Fibroblast of mammary gland (primary cell): ENCODE results near the gene MSI1.

Experiments used
- DNase-seq: peaks from one replicate; pipeline ENCODE4 v3.0.0-alpha.2; 2010; ENCODE audit warnings: low read depth
- H3K4me3 ChIP-seq: 2 replicates; pipeline ENCODE4 v1.5.1; 2011; ENCODE audit warnings: low read depth, mild to moderate bottlenecking, low read length, moderate library complexity; ENCODE audit not compliant: control insufficient read depth
- TF ChIP-seq, protein P1 (sequence below): conservative IDR thresholded peaks from 2 replicates; pipeline ENCODE4 v1.5.1; 2011; ENCODE audit warnings: low read depth, low read length, inconsistent platforms; ENCODE audit not compliant: control insufficient read depth, insufficient read depth

The MSI1 gene

DNA sequence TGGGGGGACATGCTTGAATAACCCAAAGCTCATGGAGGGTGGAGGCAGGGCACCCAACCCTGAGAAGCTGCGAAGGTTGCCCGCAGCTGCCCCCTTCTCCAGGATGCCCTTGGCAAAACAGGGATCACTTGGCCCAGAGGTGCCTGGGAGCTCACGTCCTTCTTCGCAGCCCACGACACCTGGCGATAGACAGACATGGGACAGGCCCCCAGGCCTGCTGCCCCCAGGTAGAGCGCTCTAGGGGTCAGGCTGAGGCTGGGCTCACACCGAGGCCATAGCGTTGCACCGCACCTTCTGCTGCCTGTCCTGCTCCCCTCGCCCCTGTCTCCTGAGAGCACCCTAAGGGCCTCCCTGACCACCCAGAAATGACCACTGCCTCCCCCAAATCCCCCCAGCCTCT lies 21.2 kb downstream of the MSI1 start:
- TF ChIP-seq, protein P1, sequence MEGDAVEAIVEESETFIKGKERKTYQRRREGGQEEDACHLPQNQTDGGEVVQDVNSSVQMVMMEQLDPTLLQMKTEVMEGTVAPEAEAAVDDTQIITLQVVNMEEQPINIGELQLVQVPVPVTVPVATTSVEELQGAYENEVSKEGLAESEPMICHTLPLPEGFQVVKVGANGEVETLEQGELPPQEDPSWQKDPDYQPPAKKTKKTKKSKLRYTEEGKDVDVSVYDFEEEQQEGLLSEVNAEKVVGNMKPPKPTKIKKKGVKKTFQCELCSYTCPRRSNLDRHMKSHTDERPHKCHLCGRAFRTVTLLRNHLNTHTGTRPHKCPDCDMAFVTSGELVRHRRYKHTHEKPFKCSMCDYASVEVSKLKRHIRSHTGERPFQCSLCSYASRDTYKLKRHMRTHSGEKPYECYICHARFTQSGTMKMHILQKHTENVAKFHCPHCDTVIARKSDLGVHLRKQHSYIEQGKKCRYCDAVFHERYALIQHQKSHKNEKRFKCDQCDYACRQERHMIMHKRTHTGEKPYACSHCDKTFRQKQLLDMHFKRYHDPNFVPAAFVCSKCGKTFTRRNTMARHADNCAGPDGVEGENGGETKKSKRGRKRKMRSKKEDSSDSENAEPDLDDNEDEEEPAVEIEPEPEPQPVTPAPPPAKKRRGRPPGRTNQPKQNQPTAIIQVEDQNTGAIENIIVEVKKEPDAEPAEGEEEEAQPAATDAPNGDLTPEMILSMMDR, result no peak
- DNase-seq, result no peak
- H3K4me3 ChIP-seq, result no peak overlapping the region

DNA sequence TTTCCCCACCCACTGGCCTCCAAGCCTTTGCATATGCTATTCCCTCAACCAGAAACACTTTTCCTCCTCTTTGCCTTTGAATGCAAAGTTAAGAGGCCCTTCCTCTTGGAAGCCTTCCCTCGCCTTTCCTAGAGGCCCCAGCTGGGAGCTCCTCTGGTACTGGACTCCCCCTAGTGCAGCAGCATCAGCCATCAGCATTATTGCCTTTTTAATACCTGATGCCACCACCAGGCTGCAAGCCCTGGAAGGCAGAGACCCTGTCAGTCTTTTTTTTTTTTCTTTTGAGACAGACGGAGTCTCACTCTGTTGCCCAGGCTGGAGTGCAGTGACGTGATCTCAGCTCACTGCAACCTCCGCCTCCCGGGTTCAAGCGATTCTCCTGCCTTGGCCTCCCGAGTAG lies 22.3 kb downstream of the MSI1 start:
- H3K4me3 ChIP-seq, result no peak overlapping the region
- DNase-seq, result no peak
- TF ChIP-seq, protein P1, result no peak

DNA sequence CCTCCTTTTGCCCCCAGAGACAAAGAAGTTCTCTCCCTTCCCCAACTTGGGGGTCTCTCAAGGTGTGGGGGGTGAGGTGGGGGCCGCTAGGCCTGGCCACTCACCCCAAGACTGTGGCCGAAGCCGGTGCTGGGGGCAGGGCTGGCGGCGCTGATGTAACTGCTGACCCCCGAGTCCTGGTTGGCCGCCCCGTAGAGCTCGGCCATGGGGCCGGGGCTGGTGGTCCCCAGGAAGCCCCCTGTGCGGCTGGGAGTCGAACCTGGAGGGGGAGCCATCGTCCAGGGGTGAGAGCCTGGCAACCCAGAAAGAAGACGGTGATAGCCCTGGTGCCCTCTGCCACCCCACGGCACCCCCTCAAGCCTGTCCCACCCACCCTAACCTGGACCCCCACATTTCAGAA lies 22.9 kb downstream of the MSI1 start:
- no peak for DNase-seq
- no peak overlapping the region for H3K4me3 ChIP-seq
- TF ChIP-seq, protein P1, result no peak

DNA sequence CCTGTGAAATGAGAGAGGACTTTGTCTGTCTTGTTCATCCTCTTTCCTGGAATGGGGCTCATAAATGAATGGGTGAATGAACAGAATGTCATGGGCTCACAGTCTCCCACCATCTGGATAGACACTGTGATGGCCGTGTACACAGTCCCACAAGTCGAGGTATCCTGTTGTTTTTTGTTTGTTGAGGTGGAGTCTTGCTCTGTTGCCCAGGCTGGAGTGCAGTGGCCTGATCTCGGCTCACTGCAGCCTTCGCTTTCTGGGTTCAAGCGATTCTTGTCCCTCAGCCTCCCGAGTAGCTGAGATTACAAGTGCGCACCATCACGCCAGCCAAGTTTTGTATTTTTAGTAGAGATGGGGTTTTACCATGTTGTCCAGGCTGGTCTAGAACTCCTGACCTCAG lies 25.3 kb downstream of the MSI1 start:
- TF ChIP-seq, protein P1, result no peak
- no peak for DNase-seq
- H3K4me3 ChIP-seq, result no peak overlapping the region

DNA sequence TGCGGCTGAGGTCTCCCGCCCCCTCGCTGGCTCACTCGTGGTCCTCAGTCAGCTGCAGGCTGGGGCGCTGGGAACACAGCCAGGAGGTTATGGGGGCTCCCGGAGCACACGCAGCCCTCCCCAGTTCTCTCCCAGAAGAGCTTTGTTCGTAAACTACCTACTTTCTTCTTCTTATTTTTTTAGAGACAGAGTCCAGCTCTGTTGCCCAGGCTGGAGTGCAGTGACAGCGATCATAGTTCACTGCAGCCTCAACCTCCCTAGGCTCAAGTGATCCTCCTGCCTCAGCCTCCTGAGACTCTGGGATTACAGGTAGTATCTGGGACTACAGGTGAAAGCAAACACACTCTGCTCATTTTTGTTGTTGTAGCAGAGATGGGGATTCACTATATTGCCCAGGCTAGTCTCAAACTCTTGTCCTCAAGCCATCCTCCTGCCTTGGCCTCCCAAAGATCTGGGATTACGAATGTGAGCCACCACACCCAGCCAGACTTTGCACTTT lies 25.9 kb downstream of the MSI1 start:
- DNase-seq, result no peak
- H3K4me3 ChIP-seq, result no peak overlapping the region

DNA sequence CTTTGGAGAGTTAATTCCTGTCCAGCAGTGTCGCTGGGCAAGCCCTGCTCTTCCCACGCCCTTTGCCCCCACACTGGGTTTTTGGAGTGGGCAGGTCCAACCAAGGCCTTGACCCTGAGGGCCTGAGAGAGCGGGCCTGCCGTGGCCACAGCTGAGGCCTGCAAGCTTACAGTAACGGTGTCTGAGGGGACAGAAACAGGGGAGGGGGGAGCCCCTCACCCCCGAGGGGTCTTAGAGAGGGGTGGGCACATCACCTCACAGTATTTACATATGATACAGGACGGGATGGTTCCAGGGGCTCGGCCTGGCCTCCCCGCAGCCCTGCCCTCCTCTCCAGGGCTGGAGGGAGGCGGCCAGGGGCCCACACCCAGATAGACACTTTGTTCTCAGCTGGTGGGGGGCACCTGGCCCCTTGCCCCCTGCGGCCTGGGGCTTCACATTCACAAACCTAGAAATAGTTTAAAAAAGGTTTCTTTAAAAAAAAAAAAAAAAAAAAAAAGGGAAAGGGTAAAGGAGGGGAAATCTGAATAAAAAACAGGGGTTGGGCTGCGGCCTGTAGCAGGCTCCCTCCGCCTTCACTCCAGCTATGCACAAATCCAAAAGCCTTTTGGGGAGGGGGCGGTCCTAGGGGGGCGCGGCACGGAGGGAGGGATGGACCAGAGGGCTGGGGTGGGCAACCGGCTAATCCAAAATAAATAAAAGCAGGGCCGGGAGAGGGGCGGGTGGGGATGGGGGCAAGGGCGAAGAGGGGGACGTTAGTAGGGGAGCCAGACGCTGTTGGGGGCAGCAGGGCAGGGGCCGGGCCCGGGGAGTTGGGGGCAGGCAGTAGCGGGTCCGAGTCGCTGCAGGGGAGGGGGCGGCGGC lies 26.6 kb downstream of the MSI1 start:
- H3K4me3 ChIP-seq, result no peak overlapping the region
- TF ChIP-seq, protein P1, result no peak
- DNase-seq, result no peak

More for the DNA sequence above, 25.9 kb downstream of the MSI1 start:
- TF ChIP-seq, protein P1, result no peak
